SW480 (cell line): ENCODE data around the gene TEX44.

Experiments
- DNase-seq: peaks from one replicate; pipeline ENCODE4 v3.0.0-alpha.2; 2016; ENCODE audit warnings: low spot score

Gene TEX44

GRCh38 chr2:231633241-231633976, 40.7 kb downstream of the TEX44 start:
- DNase-seq: no peak

GRCh38 chr2:231634412-231634811, 41.7 kb downstream of the TEX44 start:
- DNase-seq: no peak

- DNase-seq: no peak
These were observed 42.5 kb downstream of the TEX44 start for GRCh38 chr2:231634951-231635875.

- DNase-seq: no peak
These were observed 47.6 kb downstream of the TEX44 start for GRCh38 chr2:231640241-231640640.

GRCh38 chr2:231640641-231641111, 48.0 kb downstream of the TEX44 start:
- peak; percentile 70 for DNase-seq

GRCh38 chr2:231642631-231643494, 50.2 kb downstream of the TEX44 start:
- peak; percentile 95 for DNase-seq

- no peak for DNase-seq
These were observed 50.8 kb downstream of the TEX44 start for GRCh38 chr2:231643495-231643888.
